Loucy (cell line): ENCODE measurements around the gene HSPG2.

ENCODE experiments used
- H2AFZ ChIP-seq: fragments of 200-600 bp; sonication (generic); 2 replicates; pipeline ENCODE4 v1.6.0; 2016; ENCODE audit warnings: antibody characterized with exemption, mild to moderate bottlenecking, low read length, moderate library complexity
- H3F3A ChIP-seq: fragments of 200-600 bp; 2 replicates; pipeline ENCODE4 v1.6.0; 2016; ENCODE audit warnings: antibody characterized with exemption, low read depth, mild to moderate bottlenecking
- H3K27me3 ChIP-seq: fragments of 200-600 bp; sonication (generic); 2 replicates; pipeline ENCODE4 v1.6.1; 2014; ENCODE audit warnings: low read length, mild to moderate bottlenecking; ENCODE audit not compliant: insufficient read depth, poor library complexity, severe bottlenecking
- H3K36me3 ChIP-seq: fragments of 200-600 bp; sonication (generic); 2 replicates; pipeline ENCODE4 v1.6.1; 2016; ENCODE audit warnings: low read length; ENCODE audit not compliant: insufficient read depth
- H3K4me1 ChIP-seq: fragments of 200-600 bp; sonication (generic); 2 replicates; pipeline ENCODE4 v1.5.1; 2014; ENCODE audit warnings: low read length, mild to moderate bottlenecking; ENCODE audit not compliant: insufficient read depth, poor library complexity, severe bottlenecking
- H3K4me2 ChIP-seq: fragments of 200-600 bp; sonication (generic); 2 replicates; pipeline ENCODE4 v1.6.0; 2014; ENCODE audit warnings: antibody characterized with exemption, low read length, low read depth, mild to moderate bottlenecking; ENCODE audit not compliant: poor library complexity, severe bottlenecking
- H3K4me3 ChIP-seq: fragments of 200-600 bp; sonication (generic); 2 replicates; pipeline ENCODE4 v1.5.1; 2014; ENCODE audit warnings: low read length, mild to moderate bottlenecking, mixed read lengths; ENCODE audit not compliant: poor library complexity, severe bottlenecking
- H3K79me2 ChIP-seq: fragments of 200-600 bp; sonication (generic); 2 replicates; pipeline ENCODE4 v1.6.1; 2014; ENCODE audit warnings: low read length; ENCODE audit not compliant: insufficient read depth
- H3K9ac ChIP-seq: fragments of 200-600 bp; sonication (generic); 2 replicates; pipeline ENCODE4 v1.6.0; 2014; ENCODE audit warnings: mild to moderate bottlenecking, low read depth, low read length, moderate library complexity; ENCODE audit not compliant: poor library complexity, severe bottlenecking
- H3K9me2 ChIP-seq: fragments of 200-600 bp; sonication (generic); replicated peaks from 2 replicates; pipeline ENCODE4 v1.6.1; 2016; ENCODE audit warnings: low read depth, low read length, mixed read lengths
- H3K9me3 ChIP-seq: fragments of 200-600 bp; sonication (generic); 2 replicates; pipeline ENCODE4 v1.6.1; 2014; ENCODE audit warnings: mild to moderate bottlenecking, antibody characterized with exemption, low read length, low read depth; ENCODE audit not compliant: insufficient read depth
- H4K20me1 ChIP-seq: fragments of 200-600 bp; sonication (generic); 2 replicates; pipeline ENCODE4 v1.6.0; 2014; ENCODE audit warnings: antibody characterized with exemption, low read length, mild to moderate bottlenecking; ENCODE audit not compliant: insufficient read depth, poor library complexity, severe bottlenecking
- EZH2phosphoT487 ChIP-seq: fragments of 200-600 bp; IDR thresholded peaks from 2 replicates; pipeline ENCODE4 v1.6.1; 2018; ENCODE audit warnings: antibody characterized with exemption, mild to moderate bottlenecking, moderate library complexity, borderline replicate concordance
- TF ChIP-seq, protein P1 (sequence below): fragments of 200-600 bp; sonication (generic); conservative IDR thresholded peaks from 2 replicates; pipeline ENCODE4 v1.5.1; 2014; ENCODE audit warnings: mild to moderate bottlenecking, antibody characterized with exemption, low read length

Gene HSPG2

DNA sequence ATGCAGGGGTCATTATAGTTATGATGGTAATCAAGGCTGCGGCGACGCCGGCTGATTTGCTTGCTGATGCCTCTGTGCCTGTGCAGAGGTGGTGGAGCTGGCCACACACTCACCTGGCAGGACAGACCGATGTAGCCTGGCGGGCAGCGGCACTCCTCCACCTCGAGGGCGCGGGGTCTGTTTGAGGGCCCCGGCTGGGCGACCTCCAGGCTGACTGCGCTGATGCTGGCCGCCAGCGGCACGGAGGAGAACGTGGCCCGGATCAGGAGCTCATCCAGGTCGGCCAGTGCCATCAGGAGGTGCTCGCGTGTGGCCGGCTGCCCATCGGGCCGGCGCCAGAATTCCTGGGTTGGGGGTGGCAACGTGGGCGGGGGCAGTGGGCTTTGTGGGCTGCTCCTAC, 72.4 kb downstream of the HSPG2 start:
- Histone ChIP-seq H3K79me2 (no peaks in the 10 kb centered on the region), H3K27me3 (no peaks in the 10 kb centered on the region), H3K9ac (no peak overlapping the region), H3K4me1 (peaks cover 2% of the 10 kb centered on the region), H3F3A (no peaks in the 10 kb centered on the region), H3K4me3 (no peak overlapping the region), H3K36me3 (no peaks in the 10 kb centered on the region), H3K9me3 (no peaks in the 10 kb centered on the region), H3K4me2 (no peak overlapping the region), H4K20me1 (no peaks in the 10 kb centered on the region), H2AFZ (no peak overlapping the region), H3K9me2 (no peaks in the 10 kb centered on the region)
- TF ChIP-seq EZH2phosphoT487: no peak
- TF ChIP-seq, protein P1, sequence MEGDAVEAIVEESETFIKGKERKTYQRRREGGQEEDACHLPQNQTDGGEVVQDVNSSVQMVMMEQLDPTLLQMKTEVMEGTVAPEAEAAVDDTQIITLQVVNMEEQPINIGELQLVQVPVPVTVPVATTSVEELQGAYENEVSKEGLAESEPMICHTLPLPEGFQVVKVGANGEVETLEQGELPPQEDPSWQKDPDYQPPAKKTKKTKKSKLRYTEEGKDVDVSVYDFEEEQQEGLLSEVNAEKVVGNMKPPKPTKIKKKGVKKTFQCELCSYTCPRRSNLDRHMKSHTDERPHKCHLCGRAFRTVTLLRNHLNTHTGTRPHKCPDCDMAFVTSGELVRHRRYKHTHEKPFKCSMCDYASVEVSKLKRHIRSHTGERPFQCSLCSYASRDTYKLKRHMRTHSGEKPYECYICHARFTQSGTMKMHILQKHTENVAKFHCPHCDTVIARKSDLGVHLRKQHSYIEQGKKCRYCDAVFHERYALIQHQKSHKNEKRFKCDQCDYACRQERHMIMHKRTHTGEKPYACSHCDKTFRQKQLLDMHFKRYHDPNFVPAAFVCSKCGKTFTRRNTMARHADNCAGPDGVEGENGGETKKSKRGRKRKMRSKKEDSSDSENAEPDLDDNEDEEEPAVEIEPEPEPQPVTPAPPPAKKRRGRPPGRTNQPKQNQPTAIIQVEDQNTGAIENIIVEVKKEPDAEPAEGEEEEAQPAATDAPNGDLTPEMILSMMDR: no peak

DNA sequence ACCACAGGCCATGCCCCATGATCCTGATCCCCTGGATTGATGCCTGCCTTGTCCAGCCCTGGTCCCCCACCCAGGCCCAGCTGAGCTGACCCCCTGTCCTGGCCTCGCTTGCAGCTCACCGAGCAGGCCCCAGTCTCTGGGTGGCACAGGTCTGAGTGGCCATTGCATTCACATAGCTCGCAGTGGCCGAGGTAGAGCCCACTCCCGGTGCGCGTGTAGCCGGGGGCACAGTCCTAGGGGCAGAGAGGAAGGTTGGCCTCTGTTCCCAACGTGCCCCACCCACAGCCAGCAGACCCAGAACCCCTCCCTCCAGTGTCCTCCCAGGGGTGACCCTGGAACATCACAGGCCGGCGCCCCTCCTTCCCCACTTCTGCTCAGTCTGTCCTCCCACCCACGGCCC, 73.1 kb downstream of the HSPG2 start:
- no peaks in the 10 kb centered on the region for H3K36me3 ChIP-seq

DNA sequence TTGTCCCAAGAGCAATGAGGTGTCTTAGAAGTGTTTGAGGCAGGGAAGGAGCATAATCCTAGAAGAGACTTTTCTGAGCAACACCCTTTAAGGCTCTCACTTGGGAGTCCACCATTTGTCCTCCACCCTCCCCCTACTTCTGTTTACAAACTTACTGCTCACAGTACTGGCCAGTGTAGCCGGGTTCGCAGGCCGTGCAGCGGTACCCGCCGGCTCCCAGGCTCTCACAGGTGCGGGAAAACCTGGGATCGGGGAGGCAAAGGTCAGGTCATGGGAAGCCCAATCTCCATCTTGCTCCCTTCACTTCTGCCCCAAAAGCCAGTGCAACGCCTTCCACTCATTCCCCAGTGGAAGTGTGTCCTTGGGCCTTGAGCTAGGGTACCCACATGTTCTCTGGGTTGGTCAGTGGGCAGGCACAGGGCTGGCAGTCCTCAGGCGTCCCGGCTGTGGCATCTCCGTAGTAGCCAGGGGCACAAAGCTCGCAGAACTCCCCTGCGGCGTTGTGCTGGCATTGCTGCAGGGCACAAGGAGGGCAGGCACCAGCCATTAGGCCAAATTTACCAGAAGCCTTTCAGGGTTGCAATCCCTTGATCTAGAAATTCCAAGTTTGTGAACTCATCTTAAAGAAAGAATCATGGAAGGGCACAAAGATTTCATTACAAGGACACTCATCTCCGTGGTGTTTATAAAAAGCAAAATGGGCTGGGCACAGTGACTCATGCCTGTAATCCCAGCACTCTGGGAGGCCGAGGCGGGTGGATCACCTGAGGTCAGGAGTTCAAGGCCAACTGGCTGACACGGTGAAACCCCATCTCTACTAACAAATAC, 75.3 kb downstream of the HSPG2 start:
- H3K27me3 ChIP-seq: no peaks in the 10 kb centered on the region
- H3K36me3 ChIP-seq: no peaks in the 10 kb centered on the region
- H3K9ac ChIP-seq: no peak overlapping the region
- no peaks in the 10 kb centered on the region for H4K20me1 ChIP-seq
- no peak overlapping the region for H3K4me2 ChIP-seq
- no peaks in the 10 kb centered on the region for H3K9me2 ChIP-seq
- H3K4me1 ChIP-seq: peaks cover 10% of the 10 kb centered on the region
- H3K79me2 ChIP-seq: no peaks in the 10 kb centered on the region
- no peaks in the 10 kb centered on the region for H3F3A ChIP-seq
- no peaks in the 10 kb centered on the region for H3K9me3 ChIP-seq
- H2AFZ ChIP-seq: no peak overlapping the region
- H3K4me3 ChIP-seq: no peak overlapping the region
- TF ChIP-seq, protein P1: no peak

More for the DNA sequence above, 73.1 kb downstream of the HSPG2 start:
- peaks cover 2% of the 10 kb centered on the region for H3K4me1 ChIP-seq
- no peaks in the 10 kb centered on the region for H4K20me1 ChIP-seq
- TF ChIP-seq, protein P1: no peak
- TF ChIP-seq EZH2phosphoT487: no peak
- H3K9ac ChIP-seq: no peak overlapping the region
- no peak overlapping the region for H3K4me2 ChIP-seq
- H3K4me3 ChIP-seq: no peak overlapping the region
- no peaks in the 10 kb centered on the region for H3K9me2 ChIP-seq
- H3F3A ChIP-seq: no peaks in the 10 kb centered on the region
- no peaks in the 10 kb centered on the region for H3K27me3 ChIP-seq
- no peaks in the 10 kb centered on the region for H3K9me3 ChIP-seq
- H2AFZ ChIP-seq: no peak overlapping the region
- no peaks in the 10 kb centered on the region for H3K79me2 ChIP-seq
